Cardiac fibroblast (primary cell): ENCODE measurements around the gene OSBPL5.
A peak's percentile ranks its signal among the peaks of the same experiment; 100 is the strongest.

Source experiments
- DNase-seq, 2 donors: peaks; one replicate each; pipeline versions ENCODE4 v3.0.0 to v3.0.0-alpha.2; 2010; ENCODE audit warnings: low read depth in 2 of 2
- H3K4me3 ChIP-seq, 2 donors: replicated peaks in 1 of 2; 1 replicate in 1 of 2; 2 replicates in 1 of 2; pipeline ENCODE4 v1.5.1; 2011; ENCODE audit warnings: low read depth in 2 of 2, low read length in 2 of 2, mild to moderate bottlenecking in 2 of 2, moderate library complexity in 1 of 2
- CTCF ChIP-seq: IDR thresholded peaks from one replicate; pipeline ENCODE4 v1.5.1; 2011; ENCODE audit warnings: low read depth, mild to moderate bottlenecking, low read length, inconsistent platforms

Gene OSBPL5

GRCh38 chr11:3126901-3127691 is 38.0 kb downstream of the OSBPL5 start:
- TF ChIP-seq CTCF = no peak
- no peak for DNase-seq
- no peak overlapping the region for H3K4me3 ChIP-seq

GRCh38 chr11:3126207-3126865 is 38.8 kb downstream of the OSBPL5 start:
- H3K4me3 ChIP-seq = no peak overlapping the region
- DNase-seq = peak in 1 of 2 donors; percentile 12
- no peak for TF ChIP-seq CTCF

- DNase-seq = no peak
- TF ChIP-seq CTCF = no peak
- no peak overlapping the region for H3K4me3 ChIP-seq
These were observed 40.3 kb downstream of the OSBPL5 start for GRCh38 chr11:3124821-3125220.

GRCh38 chr11:3123761-3124733 is 41.1 kb downstream of the OSBPL5 start:
- no peak overlapping the region for H3K4me3 ChIP-seq
- TF ChIP-seq CTCF = peak; percentile 37
- peak; percentile 96 to 97 for DNase-seq

- peak; percentile 22 to 23 for DNase-seq
- no peak for TF ChIP-seq CTCF
These were observed 41.8 kb downstream of the OSBPL5 start for GRCh38 chr11:3123305-3123704.

GRCh38 chr11:3122775-3123201 is 42.3 kb downstream of the OSBPL5 start:
- DNase-seq = no peak
- no peak overlapping the region for H3K4me3 ChIP-seq
- TF ChIP-seq CTCF = no peak

More at GRCh38 chr11:3123305-3123704, 41.8 kb downstream of the OSBPL5 start:
- H3K4me3 ChIP-seq = no peak overlapping the region
